GM12878 (cell line): Measurements from ENCODE around the gene DERA. TPM values are rescaled to one million over a fixed set of nuclear protein-coding genes. Genes with fewer than 3 reads are reported as not detected.

Experiments used
- ATAC-seq: fragments of 200-7000 bp; cut with Tn5 transposase; 3 replicates; pipeline ENCODE4 v1.9.1; 2020; ENCODE audit warnings: mild to moderate bottlenecking, moderate library complexity
- BruUV-seq: library from RNA; stranded (reverse); fragments of 400-500 nt; replicated peaks from 2 replicates; lab custom pipeline; 2021; lab: Mats Ljungman, UMichigan
- CTCF ChIA-PET: fragments of 300-600 bp; sonication (Branson Sonifier 250); formaldehyde crosslinking; extraction: SDS; loops from one replicate; lab custom pipeline; 2021; ENCODE audit warnings: inconsistent platforms; lab: Yijun Ruan, JAX
- POLR2A ChIA-PET: fragments of 350-600 bp; formaldehyde crosslinking; extraction: SDS; loops from one replicate; lab custom pipeline; 2021; ENCODE audit warnings: inconsistent platforms; lab: Charles Lee
- RAD21 ChIA-PET: fragments of 300-600 bp; sonication (Branson Sonifier 250); formaldehyde crosslinking; loops from one replicate; lab custom pipeline; 2023; ENCODE audit warnings: antibody characterized with exemption; ENCODE audit not compliant: unreplicated experiment; lab: Charles Lee
- SMC1A ChIA-PET: fragments of 300-600 bp; sonication (Branson Sonifier 250); formaldehyde crosslinking; loops from one replicate; lab custom pipeline; 2023; ENCODE audit not compliant: unreplicated experiment, uncharacterized antibody; lab: Charles Lee
- DNase-seq: peaks from one replicate; pipeline ENCODE4 v3.0.0-alpha.2; 2011; ENCODE audit warnings: low read depth, low spot score
- FAIRE-seq: peaks from 3 replicates; lab custom pipeline; 2011; peaks lifted over from hg19 to GRCh38; lab: Jason Lieb, UNC
- H2AFZ ChIP-seq: 2 replicates; pipeline ENCODE4 v1.6.0; 2011; ENCODE audit warnings: low read depth, low read length, control low read depth; ENCODE audit not compliant: control insufficient read depth
- H3K27ac ChIP-seq: 2 replicates; pipeline ENCODE4 v1.5.1; 2011; ENCODE audit warnings: control low read depth; ENCODE audit not compliant: control insufficient read depth, insufficient read depth
- H3K27me3 ChIP-seq, 2 experiments: replicated peaks in 1 of 2; 2 replicates each; pipeline versions ENCODE4 v1.6.0 to v1.6.1; 2011; ENCODE audit warnings: low read length in 1 of 2; ENCODE audit not compliant: control insufficient read depth in 2 of 2, insufficient read depth in 2 of 2
- H3K36me3 ChIP-seq, 2 experiments: 2 replicates each; pipeline ENCODE4 v1.5.1; 2011; ENCODE audit warnings: low read length in 1 of 2; ENCODE audit not compliant: control insufficient read depth in 2 of 2, insufficient read depth in 2 of 2
- H3K4me1 ChIP-seq: 2 replicates; pipeline ENCODE4 v1.6.1; 2011; ENCODE audit warnings: mild to moderate bottlenecking, low read length, moderate library complexity, mixed read lengths; ENCODE audit not compliant: control insufficient read depth, insufficient read depth
- H3K4me2 ChIP-seq: 2 replicates; pipeline ENCODE4 v1.6.0; 2011; ENCODE audit warnings: control low read depth; ENCODE audit not compliant: control insufficient read depth, insufficient read depth
- H3K4me3 ChIP-seq: fragments of 200-600 bp; sonication (generic); 2 replicates; pipeline ENCODE4 v1.5.1; 2016
- H3K79me2 ChIP-seq: 2 replicates; pipeline ENCODE4 v1.6.0; 2011; ENCODE audit warnings: low read length; ENCODE audit not compliant: control insufficient read depth, insufficient read depth
- H3K9ac ChIP-seq: 2 replicates; pipeline ENCODE4 v1.8.0; 2011; ENCODE audit warnings: low read length, control low read depth, mixed read lengths; ENCODE audit not compliant: control insufficient read depth, insufficient read depth
- H3K9me3 ChIP-seq: replicated peaks from 3 replicates; pipeline ENCODE4 v1.5.1; 2011; ENCODE audit warnings: mild to moderate bottlenecking, low read length; ENCODE audit not compliant: control insufficient read depth, insufficient read depth
- H4K20me1 ChIP-seq: 2 replicates; pipeline ENCODE4 v1.6.0; 2011; ENCODE audit not compliant: control insufficient read depth, insufficient read depth
- BMI1 ChIP-seq: fragments of 450-650 bp; IDR thresholded peaks from 2 replicates; pipeline ENCODE4 v1.6.1; 2016; ENCODE audit warnings: mild to moderate bottlenecking, moderate library complexity, borderline replicate concordance
- CREB1 ChIP-seq: IDR thresholded peaks from 2 replicates; pipeline ENCODE4 v1.6.1; 2012; ENCODE audit warnings: low read depth, mild to moderate bottlenecking, inconsistent platforms
- EGR1 ChIP-seq, 2 experiments: IDR thresholded peaks; 1 replicate in 1 of 2; 2 replicates in 1 of 2; pipeline ENCODE4 v1.6.1; 2011 to 2012; ENCODE audit warnings: low read depth in 2 of 2, low read length in 2 of 2, borderline replicate concordance in 1 of 2, mild to moderate bottlenecking in 1 of 2, moderate library complexity in 1 of 2
- RAD51 ChIP-seq: fragments of 450-650 bp; IDR thresholded peaks from 2 replicates; pipeline ENCODE4 v1.6.1; 2016; ENCODE audit warnings: moderate library complexity, mild to moderate bottlenecking, inconsistent platforms
- RBBP5 ChIP-seq: fragments of 200-600 bp; sonication (generic); conservative IDR thresholded peaks from 2 replicates; pipeline ENCODE4 v1.6.1; 2016
- WGBS: methylation state at CpG from one replicate; pipeline ENCODE4 v1.1.6; 2016; ENCODE audit warnings: low lambda C conversion rate; ENCODE audit not compliant: insufficient replicate concordance, insufficient coverage; ENCODE audit errors: missing lambda C conversion rate; 5-methylcytosine and 5-hydroxymethylcytosine counted together
- in situ Hi-C: fragments of 300-500 bp; cut with MboI; formaldehyde crosslinking; loops from 9 replicates; pipeline ENCODE4 v1.14.3; 2018; ENCODE audit warnings: mixed read lengths
- intact Hi-C: fragments of 100-400 bp; cut with micrococcal nuclease; formaldehyde crosslinking; loops from one replicate; pipeline ENCODE4 v1.14.2; 2022; ENCODE audit not compliant: unreplicated experiment
- polyA plus RNA-seq, 11 experiments: library from polyadenylated mRNA; depleted of rRNA in 4 of 11; unstranded in 6 of 11; stranded (reverse) in 5 of 11; fragments of >200 nt; fragmentation: Nextera tagmentation in 4 of 11; fragmentation: Illumina TruSeq in 1 of 11; extraction: Ambion mirVana in 4 of 11; extraction: Trizol in 1 of 11; gene quantifications; 1 replicate in 1 of 11; 2 replicates in 10 of 11; pipeline versions ENCODE4 v1.2.1 to v1.2.3, GENCODE V29; 2011 to 2016; ENCODE audit warnings: inconsistent platforms in 2 of 11, missing spikeins in 2 of 11, low read depth in 1 of 11
- total RNA-seq, 4 experiments: library from RNA; depleted of rRNA in 3 of 4; stranded (reverse); fragments of >200 nt in 3 of 4; fragmentation: Illumina TruSeq in 1 of 4; extraction: Trizol in 1 of 4; gene quantifications; 2 replicates each; pipeline versions ENCODE4 v1.2.1 to v1.2.3, GENCODE V29; 2013 to 2021

Gene DERA
- total and polyA plus RNA-seq, 10 of the 15 experiments (the other 5 are each of a cell fraction or from before 2014, with no cell fraction given) = 34.9 to 97.1 (median 40.8) TPM

- Histone ChIP-seq H4K20me1 (no peaks in the 10 kb centered on the region), H3K9me3 (peaks cover 2% of the 10 kb centered on the region; the same call in 2 of the 3 replicates), H3K4me2 (no peak overlapping the region), H3K79me2 (no peaks in the 10 kb centered on the region), H3K9ac (no peak overlapping the region), H2AFZ (no peak overlapping the region), H3K4me3 (no peak overlapping the region), H3K36me3 (no peaks in the 10 kb centered on the region; a peak in 1 of 4 replicates), H3K27me3 (no peaks in the 10 kb centered on the region), H3K27ac (no peak overlapping the region), H3K4me1 (no peaks in the 10 kb centered on the region)
- ChIA-PET SMC1A (interaction anchor here (0.8 to 3.4 kb wide), 6 partner anchors 14 to 148 kb away, joined by 3 to 21 read pairs (median 5); partner anchors contain the start of gene DERA), RAD21 (interaction anchor here (0.8 to 2.3 kb wide), 5 partner anchors 11 to 683 kb away, joined by 3 to 13 read pairs (median 3); partner anchors contain the start of gene DERA), CTCF (interaction anchor here (0.8 to 3.5 kb wide), 7 partner anchors 11 to 396 kb away, joined by 3 to 16 read pairs (median 4); partner anchors contain the start of gene DERA), POLR2A (interaction anchor here (1.1 to 1.6 kb wide), 3 partner anchors 14 to 27 kb away, joined by 4 to 6 read pairs (median 4); partner anchors contain the start of gene DERA)
- WGBS = 100% methylated on average over 2 of the region's 2 CpGs
- FAIRE-seq (no peak), ATAC-seq (peak; percentile 64), DNase-seq (peak; percentile 11)
- no TSS peak for BruUV-seq
- intact Hi-C loops = no loop called here
- in situ Hi-C loops = no loop called here
- TF ChIP-seq RAD51 (no peak), BMI1 (no peak), CREB1 (no peak), EGR1 (IDR thresholded peaks at IDR 0.05; ENCODE audit: borderline replicate concordance in 1 of 2, low read depth in 2 of 2, low read length in 2 of 2) (no peak), RBBP5 (no peak)
Measured at GRCh38 chr12:15928346-15928745, 17.2 kb downstream of the DERA start.
